ENCODE data around the gene ZRANB1.

ZRANB1 gene

GRCh38 chr10:124955868-124956267 is 13.9 kb downstream of the ZRANB1 start:
- intact Hi-C loops (cut with DNase I): no loop called here
- DNase-seq: no peak

- intact Hi-C loops (cut with DNase I): no loop called here
- DNase-seq: no peak
Measured at GRCh38 chr10:124956764-124957163, 14.8 kb downstream of the ZRANB1 start.

- intact Hi-C loops (cut with DNase I): no loop called here
- no peak for DNase-seq
Measured at GRCh38 chr10:124957404-124957947, 15.6 kb downstream of the ZRANB1 start.

- intact Hi-C loops (cut with DNase I): no loop called here
- no peak for DNase-seq
Measured at GRCh38 chr10:124959564-124959963, 17.6 kb downstream of the ZRANB1 start.

GRCh38 chr10:124961248-124961570 is 19.3 kb downstream of the ZRANB1 start:
- no peak for DNase-seq
- intact Hi-C loops (cut with DNase I): no loop called here

- no peak for DNase-seq
- intact Hi-C loops (cut with DNase I): no loop called here
Measured at GRCh38 chr10:124962421-124962820, 20.5 kb downstream of the ZRANB1 start.

- no peak for DNase-seq
- intact Hi-C loops (cut with DNase I): no loop called here
Measured at GRCh38 chr10:124963866-124964720, 22.2 kb downstream of the ZRANB1 start.

- intact Hi-C loops (cut with DNase I): no loop called here
Measured at GRCh38 chr10:124966008-124966407, 24.1 kb downstream of the ZRANB1 start.

GRCh38 chr10:124967255-124967654 is 25.3 kb downstream of the ZRANB1 start:
- intact Hi-C loops (cut with DNase I): no loop called here

More at GRCh38 chr10:124966008-124966407, 24.1 kb downstream of the ZRANB1 start:
- DNase-seq: no peak

GRCh38 chr10:124971276-124971675 is 29.4 kb downstream of the ZRANB1 start:
- intact Hi-C loops (cut with DNase I): no loop called here

More at GRCh38 chr10:124967255-124967654, 25.3 kb downstream of the ZRANB1 start:
- no peak for DNase-seq

GRCh38 chr10:124972637-124973036 is 30.7 kb downstream of the ZRANB1 start:
- intact Hi-C loops (cut with DNase I): no loop called here
- no peak for DNase-seq

More at GRCh38 chr10:124971276-124971675, 29.4 kb downstream of the ZRANB1 start:
- no peak for DNase-seq

- intact Hi-C loops (cut with DNase I): no loop called here
- no peak for DNase-seq
Measured at GRCh38 chr10:124974131-124974530, 32.2 kb downstream of the ZRANB1 start.

- intact Hi-C loops (cut with DNase I): no loop called here
- DNase-seq: no peak
Measured at GRCh38 chr10:124975977-124976514, 34.1 kb downstream of the ZRANB1 start.

- no peak for DNase-seq
- intact Hi-C loops (cut with DNase I): no loop called here
Measured at GRCh38 chr10:124977161-124977560, 35.2 kb downstream of the ZRANB1 start.

GRCh38 chr10:124977648-124978375 is 35.9 kb downstream of the ZRANB1 start:
- DNase-seq: peak in 3 of 42 donors; percentile 28 to 58 (median 44)
- intact Hi-C loops (cut with DNase I): no loop called here

- intact Hi-C loops (cut with DNase I): no loop called here
Measured at GRCh38 chr10:124978376-124978725, 36.4 kb downstream of the ZRANB1 start.

GRCh38 chr10:124983321-124983720 is 41.4 kb downstream of the ZRANB1 start:
- intact Hi-C loops (cut with DNase I): no loop called here
- DNase-seq: no peak

More at GRCh38 chr10:124978376-124978725, 36.4 kb downstream of the ZRANB1 start:
- peak in 8 of 42 donors; percentile 39 to 67 (median 49) for DNase-seq

- no peak for DNase-seq
- intact Hi-C loops (cut with DNase I): no loop called here
Measured at GRCh38 chr10:124984376-124984775, 42.5 kb downstream of the ZRANB1 start.

- no peak for DNase-seq
- intact Hi-C loops (cut with DNase I): no loop called here
Measured at GRCh38 chr10:124985162-124985561, 43.2 kb downstream of the ZRANB1 start.

- DNase-seq: no peak
- intact Hi-C loops (cut with DNase I): no loop called here
Measured at GRCh38 chr10:124987788-124988187, 45.9 kb downstream of the ZRANB1 start.

Data from head of caudate nucleus (tissue), 42 donors.